WTC11 (cell line): ENCODE measurements around the gene GPATCH4. TPM values are rescaled to one million over a fixed set of nuclear protein-coding genes. Genes with fewer than 3 reads are reported as not detected.
A peak's percentile ranks its signal among the peaks of the same experiment; 100 is the strongest.

Experiments used
- ATAC-seq: fragments of 200-7000 bp; cut with Tn5 transposase; 2 replicates; pipeline ENCODE4 v1.10.0; 2021; ENCODE audit warnings: mild to moderate bottlenecking, moderate library complexity
- CTCF ChIA-PET: fragments of 300-600 bp; sonication (Branson Sonifier 250); formaldehyde crosslinking; loops from one replicate; lab custom pipeline; 2021; ENCODE audit warnings: antibody characterized with exemption; lab: Charles Lee
- POLR2A ChIA-PET: fragments of 350-600 bp; sonication (Branson Sonifier 250); formaldehyde crosslinking; loops from one replicate; lab custom pipeline; 2021; ENCODE audit warnings: antibody characterized with exemption; lab: Charles Lee
- DNase-seq: peaks from one replicate; pipeline ENCODE4 v3.0.0; 2021; ENCODE audit warnings: low spot score
- H3K27ac Mint-ChIP-seq: 2 replicates; pipeline ENCODE4 v1.8.0; 2021; ENCODE audit warnings: mixed read lengths
- H3K27me3 Mint-ChIP-seq: 2 replicates; pipeline ENCODE4 v1.8.0; 2021; ENCODE audit warnings: low read depth, mild to moderate bottlenecking, moderate library complexity, mixed read lengths
- H3K36me3 Mint-ChIP-seq: 2 replicates; pipeline ENCODE4 v1.8.0; 2021; ENCODE audit warnings: mixed read lengths
- H3K4me1 Mint-ChIP-seq: 2 replicates; pipeline ENCODE4 v1.8.0; 2022; ENCODE audit warnings: mixed read lengths
- H3K4me3 Mint-ChIP-seq: 2 replicates; pipeline ENCODE4 v1.8.0; 2021; ENCODE audit warnings: mild to moderate bottlenecking, moderate library complexity, mixed read lengths
- H3K9me3 Mint-ChIP-seq: 2 replicates; pipeline ENCODE4 v1.8.0; 2021; ENCODE audit warnings: mixed read lengths
- AFF4 ChIP-seq: sonication (generic); formaldehyde crosslinking; IDR thresholded peaks from 2 replicates; pipeline ENCODE4 v1.8.1; 2023; ENCODE audit warnings: mild to moderate bottlenecking, missing genetic modification reagents, borderline replicate concordance
- ATF3 ChIP-seq: sonication (generic); formaldehyde crosslinking; conservative IDR thresholded peaks from 2 replicates; pipeline ENCODE4 v1.8.1; 2022; ENCODE audit warnings: mild to moderate bottlenecking, missing genetic modification reagents
- ELF4 ChIP-seq: sonication (generic); formaldehyde crosslinking; IDR thresholded peaks from 2 replicates; pipeline ENCODE4 v1.8.1; 2022; ENCODE audit warnings: low read depth, mild to moderate bottlenecking, moderate library complexity, missing genetic modification reagents
- GRHL2 ChIP-seq: fragments of 250-450 bp; sonication (Bioruptor Pico); IDR thresholded peaks from 2 replicates; pipeline ENCODE4 v1.8.0; 2022; ENCODE audit warnings: mild to moderate bottlenecking, moderate library complexity; ENCODE audit not compliant: insufficient replicate concordance, severe bottlenecking
- IRF1 ChIP-seq: sonication (generic); formaldehyde crosslinking; IDR thresholded peaks from 2 replicates; pipeline ENCODE4 v1.8.0; 2023; ENCODE audit warnings: missing genetic modification reagents
- JAZF1 ChIP-seq: fragments of 250-450 bp; sonication (Bioruptor Pico); IDR thresholded peaks from 2 replicates; pipeline ENCODE4 v1.9.0; 2021; ENCODE audit warnings: moderate library complexity, mild to moderate bottlenecking, inconsistent platforms
- MYBL2 ChIP-seq: sonication (generic); formaldehyde crosslinking; IDR thresholded peaks from 2 replicates; pipeline ENCODE4 v1.8.1; 2023; ENCODE audit warnings: mild to moderate bottlenecking, moderate library complexity, missing genetic modification reagents
- NFATC4 ChIP-seq: fragments of 250-450 bp; sonication (Bioruptor Pico); IDR thresholded peaks from 2 replicates; pipeline ENCODE4 v1.9.0; 2021; ENCODE audit warnings: mild to moderate bottlenecking
- NR2C2 ChIP-seq: sonication (generic); formaldehyde crosslinking; IDR thresholded peaks from 2 replicates; pipeline ENCODE4 v1.8.0; 2022; ENCODE audit warnings: mild to moderate bottlenecking, missing genetic modification reagents
- PRDM15 ChIP-seq: sonication (generic); formaldehyde crosslinking; IDR thresholded peaks from 2 replicates; pipeline ENCODE4 v1.8.0; 2022; ENCODE audit warnings: missing genetic modification reagents
- SMAD4 ChIP-seq: sonication (generic); formaldehyde crosslinking; IDR thresholded peaks from 2 replicates; pipeline ENCODE4 v1.8.0; 2022; ENCODE audit warnings: mild to moderate bottlenecking, missing genetic modification reagents
- SOX15 ChIP-seq: fragments of 250-450 bp; sonication (Bioruptor Pico); IDR thresholded peaks from 2 replicates; pipeline ENCODE4 v1.9.0; 2021; ENCODE audit warnings: mild to moderate bottlenecking
- STAT6 ChIP-seq: sonication (generic); formaldehyde crosslinking; conservative IDR thresholded peaks from 2 replicates; pipeline ENCODE4 v1.8.1; 2023; ENCODE audit warnings: mild to moderate bottlenecking, low read depth, missing genetic modification reagents, moderate library complexity
- TEAD1 ChIP-seq: sonication (generic); formaldehyde crosslinking; IDR thresholded peaks from 2 replicates; pipeline ENCODE4 v1.8.0; 2022; ENCODE audit warnings: mild to moderate bottlenecking, missing genetic modification reagents
- USF2 ChIP-seq: sonication (generic); formaldehyde crosslinking; IDR thresholded peaks from 2 replicates; pipeline ENCODE4 v1.8.1; 2023; ENCODE audit warnings: mild to moderate bottlenecking, missing genetic modification reagents, moderate library complexity
- ZNF121 ChIP-seq: sonication (generic); formaldehyde crosslinking; IDR thresholded peaks from 2 replicates; pipeline ENCODE4 v1.8.0; 2023; ENCODE audit warnings: missing genetic modification reagents
- ZNF281 ChIP-seq: sonication (generic); formaldehyde crosslinking; IDR thresholded peaks from 2 replicates; pipeline ENCODE4 v1.8.0; 2023; ENCODE audit warnings: mild to moderate bottlenecking, missing genetic modification reagents
- ZNF425 ChIP-seq: fragments of 250-450 bp; sonication (Bioruptor Pico); conservative IDR thresholded peaks from 2 replicates; pipeline ENCODE4 v1.9.0; 2021; ENCODE audit warnings: mild to moderate bottlenecking
- total RNA-seq: library from RNA; stranded (reverse); gene quantifications from 3 replicates; pipeline ENCODE4 v1.2.3, GENCODE V29; 2021

GPATCH4 gene
- total RNA-seq, 1 experiment from 2014 or later: 50.1 TPM

GRCh38 chr1:156647351-156647750 is 46.1 kb upstream of the GPATCH4 start (continued):
- no peak for TF ChIP-seq PRDM15 (CRISPR knock-in tag)

GRCh38 chr1:156646738-156647211 is 45.5 kb upstream of the GPATCH4 start:
- H3K4me1 Mint-ChIP-seq: peaks cover 18% of the 10 kb centered on the region
- CTCF ChIA-PET: interaction anchor here (1.0 to 12.1 kb wide), 6 partner anchors 13 to 79 kb away, joined by 3 to 180 read pairs (median 6); partner anchors contain the start of gene HAPLN2
- H3K27ac Mint-ChIP-seq: no peak overlapping the region
- TF ChIP-seq USF2 (no peak), GRHL2 (no peak), ATF3 (CRISPR knock-in tag) (no peak), AFF4 (CRISPR knock-in tag) (no peak), MYBL2 (CRISPR knock-in tag) (no peak), ELF4 (CRISPR knock-in tag) (no peak), NR2C2 (CRISPR knock-in tag) (no peak), JAZF1 (no peak), IRF1 (CRISPR knock-in tag) (no peak), TEAD1 (no peak), SOX15 (CRISPR knock-in tag) (no peak), ZNF281 (CRISPR knock-in tag) (no peak), ZNF425 (CRISPR knock-in tag) (no peak), ZNF121 (CRISPR knock-in tag) (no peak), NFATC4 (CRISPR knock-in tag) (no peak), STAT6 (no peak), SMAD4 (CRISPR knock-in tag) (no peak)

More at GRCh38 chr1:156646738-156647211, 45.5 kb upstream of the GPATCH4 start:
- ATAC-seq (no peak), DNase-seq (no peak)
- no peaks in the 10 kb centered on the region for H3K9me3 Mint-ChIP-seq
- peaks cover 98% of the 10 kb centered on the region for H3K27me3 Mint-ChIP-seq
- H3K36me3 Mint-ChIP-seq: no peaks in the 10 kb centered on the region
- peak overlapping the region; percentile 29; the same call in 1 of the 2 replicates for H3K4me3 Mint-ChIP-seq
- POLR2A ChIA-PET: no interaction called here
